ENCODE measurements around the gene HPGD. TPM values are rescaled to one million over a fixed set of nuclear protein-coding genes. Genes with fewer than 3 reads are reported as not detected.

The HPGD gene
- total RNA-seq, 5 donors from 2014 or later (not counting 1 experiment from before 2014, with no cell fraction given): 3.5 to 14.6 (median 7.8) TPM

Other genes starting within 250 kb of the HPGD start
- 10 to 100 TPM; 16.0 to 27.3 (median 21.8) TPM for gene FBXO8, start 238.8 kb downstream of the HPGD start, total RNA-seq
- 10 to 100 TPM; 17.3 to 22.0 (median 18.8) TPM for gene CEP44, start 238.6 kb downstream of the HPGD start, total RNA-seq

Data from T-cell (primary cell).